HG03571 (cell line): ENCODE measurements around the gene GRIK3.

Experiments
- ATAC-seq: cut with Tn5 transposase; IDR thresholded peaks from one replicate; pipeline ENCODE4 v1.9.1; 2021; ENCODE audit not compliant: unreplicated experiment

The GRIK3 gene

GRCh38 chr1:36881541-36881940, 152.8 kb downstream of the GRIK3 start:
- ATAC-seq: no peak

GRCh38 chr1:36881068-36881405, 153.3 kb downstream of the GRIK3 start:
- no peak for ATAC-seq

GRCh38 chr1:36880155-36881067, 153.9 kb downstream of the GRIK3 start:
- ATAC-seq: no peak

GRCh38 chr1:36879613-36880012, 154.7 kb downstream of the GRIK3 start:
- no peak for ATAC-seq

- no peak for ATAC-seq
These were observed 157.3 kb downstream of the GRIK3 start for GRCh38 chr1:36876990-36877389.

- no peak for ATAC-seq
These were observed 159.8 kb downstream of the GRIK3 start for GRCh38 chr1:36874271-36875060.

GRCh38 chr1:36872858-36873257, 161.5 kb downstream of the GRIK3 start:
- ATAC-seq: no peak

- ATAC-seq: no peak
These were observed 162.1 kb downstream of the GRIK3 start for GRCh38 chr1:36872126-36872754.

GRCh38 chr1:36871146-36871971, 163.0 kb downstream of the GRIK3 start:
- ATAC-seq: no peak

- ATAC-seq: no peak
These were observed 164.5 kb downstream of the GRIK3 start for GRCh38 chr1:36869826-36870225.

GRCh38 chr1:36869054-36869453, 165.3 kb downstream of the GRIK3 start:
- ATAC-seq: no peak

GRCh38 chr1:36867575-36867974, 166.7 kb downstream of the GRIK3 start:
- ATAC-seq: no peak

- no peak for ATAC-seq
These were observed 168.0 kb downstream of the GRIK3 start for GRCh38 chr1:36866169-36866814.

GRCh38 chr1:36865602-36865900, 168.8 kb downstream of the GRIK3 start:
- no peak for ATAC-seq

GRCh38 chr1:36864823-36865601, 169.3 kb downstream of the GRIK3 start:
- ATAC-seq: no peak

- ATAC-seq: no peak
These were observed 170.0 kb downstream of the GRIK3 start for GRCh38 chr1:36864182-36864822.

- ATAC-seq: no peak
These were observed 170.8 kb downstream of the GRIK3 start for GRCh38 chr1:36863500-36863899.

- no peak for ATAC-seq
These were observed 171.3 kb downstream of the GRIK3 start for GRCh38 chr1:36863061-36863460.

GRCh38 chr1:36861375-36861774, 172.9 kb downstream of the GRIK3 start:
- no peak for ATAC-seq
